Activated T-helper 9 cell treated with anti-CD3 and anti-CD28 coated beads, Interleukin-2, amount 50 U/mL, for 16 hours (primary cell): Measurements from ENCODE around the gene TSPOAP1.

Source experiments
- DNase-seq: peaks from one replicate; pipeline ENCODE4 v3.0.0-alpha.2; 2020; ENCODE audit warnings: low read depth

The TSPOAP1 gene

DNA sequence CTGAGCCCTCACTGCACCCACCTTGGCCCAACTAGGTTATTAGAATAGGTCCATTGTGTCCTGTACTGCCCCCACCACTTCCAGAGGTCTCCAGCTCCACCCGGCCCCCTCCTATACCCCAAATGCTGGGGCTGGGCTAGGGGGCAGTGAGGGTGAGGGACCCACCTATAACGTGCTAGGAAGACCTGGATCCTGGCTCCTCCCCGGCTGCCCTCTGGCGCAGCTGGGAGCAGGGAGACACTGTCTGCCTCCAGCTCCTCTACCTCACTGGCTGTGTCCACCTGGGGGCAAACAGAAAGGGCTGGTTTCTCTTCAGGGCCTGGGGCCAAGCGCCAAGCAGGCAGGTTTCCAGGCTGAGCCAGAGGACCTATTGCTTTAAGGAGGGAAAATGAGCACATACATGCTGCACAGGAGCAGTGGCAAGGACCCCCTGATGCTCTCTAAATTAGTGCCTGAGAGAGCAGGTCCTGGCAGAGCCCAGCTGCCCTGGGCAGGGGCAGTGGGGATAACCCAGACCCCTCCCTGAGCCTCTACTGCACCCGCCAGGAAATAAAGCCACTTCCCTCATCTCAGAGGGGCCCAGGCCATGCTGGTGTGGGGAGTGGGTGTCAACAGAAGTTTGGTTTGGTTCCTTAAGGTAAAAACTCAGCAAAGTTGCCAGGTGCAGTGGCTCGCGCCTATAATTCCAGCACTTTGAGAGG is 12.2 kb downstream of the TSPOAP1 start:
- DNase-seq: no peak

DNA sequence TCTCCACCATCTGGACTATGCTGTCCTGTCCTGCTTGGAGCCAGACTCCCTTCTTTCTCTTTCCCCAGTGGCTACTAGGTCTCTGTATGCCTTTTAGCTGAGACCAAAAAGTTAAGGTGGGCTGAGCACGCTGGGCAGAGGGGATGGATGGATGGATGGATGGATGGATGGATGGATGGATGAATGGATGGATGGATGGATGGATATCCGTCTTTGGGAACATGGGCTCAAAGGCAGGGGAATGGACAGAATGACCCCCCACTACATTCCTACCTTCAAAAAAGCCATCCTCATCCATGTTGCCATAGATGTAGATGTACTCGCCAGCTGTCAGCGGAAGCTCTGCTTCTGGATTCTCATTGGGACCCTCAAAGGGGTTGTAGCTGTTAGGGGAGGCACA is 12.8 kb downstream of the TSPOAP1 start:
- DNase-seq: no peak

GRCh38 chr17:58315281-58315711 is 13.3 kb downstream of the TSPOAP1 start:
- DNase-seq: no peak

GRCh38 chr17:58314706-58315015 is 13.9 kb downstream of the TSPOAP1 start:
- DNase-seq: no peak

DNA sequence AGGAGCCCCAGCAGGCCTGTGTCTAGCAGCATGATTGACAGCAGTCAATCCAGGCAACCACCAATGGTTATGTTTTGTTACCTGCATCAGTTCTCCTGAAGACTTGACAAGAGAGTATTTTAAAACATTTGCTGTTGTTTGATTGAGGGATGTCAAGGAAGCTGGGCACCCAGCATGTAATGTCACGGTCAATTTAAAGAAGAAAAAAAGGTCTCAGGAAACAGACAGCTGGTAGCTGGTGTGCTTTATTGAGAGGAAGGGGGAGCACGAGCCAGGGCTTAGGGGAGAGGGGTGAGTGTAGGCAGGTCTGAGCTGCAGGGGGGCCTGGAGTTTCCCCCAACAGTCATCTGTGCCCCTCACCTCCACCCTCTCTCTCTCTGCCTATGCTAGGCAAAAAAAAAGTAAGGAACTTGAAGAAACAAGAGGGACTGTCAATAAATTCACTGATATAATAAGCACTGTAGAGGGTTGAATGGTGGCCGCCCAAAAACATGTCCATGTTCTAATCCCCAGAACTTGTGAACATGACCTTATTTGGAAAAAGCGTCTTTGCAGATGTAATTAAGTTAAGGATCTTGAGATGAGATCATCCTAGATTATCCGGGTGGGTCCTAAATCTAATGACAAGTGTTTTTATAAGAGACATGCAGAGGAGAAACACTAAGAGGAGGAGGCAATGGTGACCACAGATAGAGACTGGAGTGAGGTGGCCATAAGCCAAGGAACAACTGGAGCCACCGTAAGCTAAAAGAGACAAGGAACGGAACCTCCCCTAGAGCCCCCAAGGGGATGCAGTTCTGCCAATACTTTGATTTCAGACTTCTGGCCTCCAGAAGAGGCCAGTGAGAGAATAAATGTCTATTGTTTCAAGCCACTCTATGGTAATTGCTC is 14.5 kb downstream of the TSPOAP1 start:
- no peak for DNase-seq

GRCh38 chr17:58312829-58313228 is 15.8 kb downstream of the TSPOAP1 start:
- DNase-seq: no peak

DNA sequence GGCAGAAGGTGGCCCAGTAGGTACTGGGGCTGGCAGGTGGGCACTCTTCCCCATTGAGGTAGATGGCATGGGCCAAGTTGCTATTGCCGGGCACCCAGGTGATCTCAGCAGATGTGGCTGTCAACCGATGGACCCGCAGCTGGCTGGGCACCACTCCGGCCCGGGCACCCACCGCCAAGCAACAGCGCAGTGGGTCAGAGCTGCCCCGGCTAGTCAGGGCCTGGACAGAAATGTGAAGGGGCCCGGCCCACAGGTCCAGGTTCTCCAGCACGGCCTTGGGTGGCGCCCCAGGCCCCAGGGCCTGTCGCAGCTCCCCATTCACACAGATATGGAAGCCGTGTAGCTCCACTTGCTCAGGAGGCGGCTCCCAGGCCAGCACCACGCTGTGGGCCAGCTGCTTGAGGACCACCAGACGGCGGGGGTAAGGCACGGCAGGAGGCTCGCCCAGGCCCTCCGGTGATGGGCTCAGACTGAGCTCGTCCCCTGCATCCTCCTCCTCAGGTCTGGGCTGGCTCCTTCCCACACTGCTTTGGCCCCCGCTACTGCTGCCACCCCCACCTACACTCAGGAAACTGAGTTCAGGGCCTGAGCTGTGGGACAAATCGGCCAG is 16.5 kb downstream of the TSPOAP1 start:
- DNase-seq: no peak

DNA sequence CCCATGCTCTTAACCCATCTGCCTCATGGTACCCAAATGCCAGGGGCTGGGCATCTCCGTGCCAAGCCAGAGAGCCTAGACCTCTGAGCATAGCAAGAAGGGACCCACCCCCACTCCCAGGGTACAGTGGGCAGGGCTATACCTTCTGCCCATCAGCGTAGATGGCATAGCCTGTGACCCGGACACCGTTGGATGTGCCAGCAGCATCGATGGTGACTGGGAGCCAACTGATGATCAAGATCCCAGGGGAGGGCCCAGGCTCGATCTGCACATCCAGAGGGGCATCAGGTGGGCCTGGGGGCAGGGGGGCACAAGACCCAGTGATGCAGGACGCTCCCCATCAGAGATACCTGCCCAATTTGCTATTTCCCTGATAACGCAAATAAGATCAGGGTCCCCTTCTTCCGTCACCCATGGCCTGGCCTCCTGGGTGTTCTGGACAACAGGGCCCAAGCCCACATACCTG is 17.1 kb downstream of the TSPOAP1 start:
- DNase-seq: no peak

DNA sequence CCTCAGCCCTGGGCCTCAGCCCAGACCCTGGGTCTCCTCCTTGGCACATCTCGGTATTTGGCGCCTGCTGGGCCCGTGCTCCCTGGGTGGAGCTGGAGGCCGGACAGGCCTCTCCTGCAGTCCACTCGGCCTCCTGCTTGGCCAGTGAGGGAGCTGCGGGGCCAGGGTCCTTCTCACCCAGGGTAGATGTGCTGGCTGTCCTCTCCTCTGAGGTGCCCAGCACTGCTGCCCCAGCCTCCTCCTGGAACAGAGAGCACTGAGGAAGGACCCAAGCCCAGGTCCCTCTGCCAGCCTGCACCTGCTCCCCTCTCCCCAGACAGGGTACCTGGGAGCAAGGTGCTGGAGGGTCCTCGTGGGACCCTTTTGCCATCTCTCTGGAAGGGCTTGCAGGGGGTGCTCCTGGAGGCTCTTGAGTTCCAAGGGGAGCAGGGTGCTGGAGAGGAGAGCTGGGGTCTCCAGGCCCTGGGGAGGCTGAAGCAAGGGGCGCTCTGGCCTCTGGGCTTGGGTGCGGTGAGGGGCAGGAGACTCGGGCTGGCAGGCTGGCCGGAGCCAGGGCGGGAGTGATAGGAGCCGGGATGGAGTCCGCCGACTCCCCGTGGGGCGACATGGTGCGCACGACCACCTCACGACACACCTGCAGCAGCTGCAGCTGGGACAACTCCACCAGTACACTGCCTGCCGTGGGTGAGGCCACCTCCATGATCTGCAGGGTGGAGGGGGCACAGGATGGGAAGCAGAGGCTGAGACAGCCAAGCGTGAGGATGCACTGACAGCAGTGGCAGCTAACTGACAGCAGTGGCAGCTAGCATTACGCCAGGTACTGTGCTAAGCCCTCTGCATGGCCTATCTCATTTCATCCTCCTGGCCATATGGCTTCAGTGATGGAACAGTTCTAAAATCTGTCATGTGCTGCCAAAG is 17.8 kb downstream of the TSPOAP1 start:
- no peak for DNase-seq

DNA sequence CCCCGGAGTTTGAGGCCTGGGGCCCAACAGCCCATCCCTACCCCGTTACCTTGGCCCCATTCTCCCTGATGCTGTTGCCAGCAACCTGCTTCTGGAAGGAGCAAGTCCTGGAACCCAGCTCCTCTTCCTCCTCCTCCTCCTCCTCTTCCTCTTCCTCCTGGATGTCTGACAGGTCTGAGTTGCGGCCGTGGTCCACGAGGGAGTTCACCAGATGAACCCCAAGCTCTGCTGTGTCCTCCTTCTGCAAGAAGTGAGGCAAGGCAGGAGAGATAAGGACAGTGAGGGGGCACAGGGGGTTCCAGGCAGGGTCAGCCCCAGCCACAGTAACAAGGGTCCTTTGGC is 18.7 kb downstream of the TSPOAP1 start:
- no peak for DNase-seq

DNA sequence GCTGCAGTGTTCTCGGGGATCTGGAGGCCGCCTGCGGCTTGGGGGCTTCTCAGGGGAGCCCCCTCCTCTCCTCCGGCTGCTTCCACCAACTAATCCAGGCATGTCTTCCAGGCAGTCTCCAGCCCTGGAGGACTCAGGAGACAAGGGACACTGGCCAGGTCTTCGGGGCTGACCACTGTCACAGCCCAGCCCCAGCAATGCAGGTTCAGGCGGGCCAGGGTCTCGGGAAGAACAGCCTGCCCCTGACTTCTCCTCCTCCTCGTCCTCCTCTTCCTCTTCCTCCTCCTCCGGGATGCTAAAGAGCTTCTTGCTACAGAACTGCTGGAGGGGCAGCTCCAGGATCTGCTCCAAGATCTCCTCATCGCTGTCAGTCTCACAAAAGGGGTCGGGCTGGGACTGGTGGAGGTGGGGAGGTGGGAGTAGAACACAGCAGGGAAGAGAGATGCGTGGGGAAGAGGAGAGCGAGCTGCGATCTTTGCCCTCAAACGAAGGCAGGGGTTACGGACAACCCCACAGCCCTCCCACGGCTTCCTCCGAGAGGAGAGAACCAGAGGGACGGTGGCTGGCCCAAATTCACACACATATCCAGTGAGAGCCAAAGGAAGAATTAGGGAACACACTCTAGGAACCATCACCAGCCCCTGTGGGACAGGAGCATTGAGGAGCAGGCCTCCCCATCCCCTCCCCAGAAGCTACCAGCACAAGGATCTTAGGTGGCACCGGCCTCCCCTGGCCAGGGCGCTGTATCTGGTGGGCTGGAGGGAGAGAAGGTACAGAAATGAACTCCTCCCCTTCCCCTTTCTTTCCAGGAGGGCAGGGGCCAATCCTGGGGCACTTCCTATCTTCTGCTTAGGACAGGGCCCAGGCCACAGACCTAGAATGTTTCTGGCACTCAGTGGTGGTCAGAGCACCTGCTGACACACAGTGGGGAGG is 19.3 kb downstream of the TSPOAP1 start:
- DNase-seq: no peak

GRCh38 chr17:58308173-58308984 is 20.2 kb downstream of the TSPOAP1 start:
- no peak for DNase-seq

DNA sequence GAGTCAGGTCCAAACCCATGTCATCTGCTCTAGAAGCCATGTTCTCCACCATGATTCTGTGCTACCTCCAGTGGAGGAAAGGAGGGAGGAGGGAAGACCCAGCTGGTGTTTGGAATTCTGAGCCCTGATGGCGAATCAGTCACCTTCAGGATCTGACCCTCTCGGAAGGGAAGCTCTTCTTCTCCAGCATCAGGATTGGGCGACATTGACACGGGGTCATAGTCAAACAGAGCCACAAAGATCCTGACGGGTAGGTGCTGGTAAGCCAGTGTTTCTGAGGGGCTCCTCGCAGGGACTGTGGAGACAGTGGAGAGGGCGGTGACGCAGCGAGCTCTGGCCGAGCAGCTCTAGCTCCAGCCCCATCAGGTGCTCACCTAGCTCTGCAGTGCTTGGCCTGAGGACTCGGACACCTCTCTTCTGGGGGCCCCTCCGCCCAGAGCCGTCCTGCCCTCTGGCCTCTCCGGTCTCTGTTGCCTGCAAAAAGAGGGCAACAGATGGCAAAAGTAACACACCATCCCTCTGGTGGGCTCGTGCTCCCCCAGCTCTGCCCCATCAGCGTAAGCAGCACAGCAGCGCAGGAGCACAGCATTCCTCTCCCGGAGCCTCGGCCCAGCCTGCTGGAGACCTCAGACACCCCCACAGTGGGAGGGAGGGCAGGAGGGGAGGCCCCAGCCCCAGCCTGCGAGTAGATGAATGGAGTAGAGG is 21.0 kb downstream of the TSPOAP1 start:
- DNase-seq: no peak

DNA sequence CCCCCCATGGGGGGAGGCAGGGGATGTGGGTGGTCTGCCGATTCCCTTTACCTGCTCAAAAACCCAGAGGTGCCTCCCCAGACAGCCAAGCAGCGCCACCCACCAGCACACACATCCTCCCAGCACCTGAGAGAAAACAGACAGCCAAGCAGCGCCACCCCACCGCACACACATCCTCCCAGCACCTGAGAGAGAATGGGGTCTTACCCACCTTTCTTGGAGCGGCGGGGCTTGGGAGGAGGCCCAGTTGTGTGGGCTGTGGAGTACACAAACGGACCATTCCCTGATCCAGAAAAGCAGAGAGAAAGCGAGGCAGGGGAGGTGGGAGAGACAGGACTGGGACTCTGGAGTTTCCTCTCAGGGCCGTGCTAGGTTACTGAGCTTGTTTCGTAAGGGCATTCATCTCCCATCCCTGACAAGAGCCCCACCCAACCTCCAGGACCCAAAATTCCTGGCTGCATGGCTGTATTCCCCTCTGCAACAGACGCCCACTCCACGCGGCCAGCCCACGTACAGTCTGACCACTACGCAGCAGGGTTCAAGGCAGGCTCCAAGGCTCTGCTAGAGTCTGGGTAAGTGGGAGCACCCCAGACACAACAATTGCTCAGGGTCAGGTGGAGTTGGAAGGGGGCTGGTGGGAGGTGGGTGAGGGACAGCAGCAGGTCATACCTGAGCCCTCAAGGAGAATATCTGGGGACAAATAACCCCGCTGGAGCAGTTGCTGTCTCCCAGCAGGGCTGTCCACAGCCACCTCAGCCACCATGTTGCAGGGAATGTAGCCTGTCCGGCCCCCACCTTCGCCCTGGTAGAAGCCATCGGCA is 22.3 kb downstream of the TSPOAP1 start:
- DNase-seq: no peak

DNA sequence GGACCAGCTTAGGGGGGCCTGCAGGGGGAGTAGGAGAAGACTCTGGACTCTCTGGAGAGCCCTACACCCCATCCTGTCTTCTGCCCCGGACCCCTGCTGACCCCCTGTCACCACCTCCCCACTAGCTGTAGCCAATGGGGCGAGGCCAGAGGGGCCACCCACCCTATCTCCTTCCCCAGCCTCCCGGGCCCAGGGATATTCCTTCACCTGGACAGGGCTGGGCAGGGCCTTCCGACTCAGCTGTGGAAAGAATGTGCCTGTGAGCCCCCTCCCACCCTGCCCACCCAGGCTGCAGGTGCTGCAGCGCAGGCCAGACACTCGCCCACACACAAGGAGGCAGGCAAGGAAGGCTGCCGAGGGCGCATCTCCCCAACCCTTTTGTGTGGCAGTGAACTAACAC is 23.0 kb downstream of the TSPOAP1 start:
- DNase-seq: no peak

- DNase-seq: no peak
These were observed 23.7 kb downstream of the TSPOAP1 start for GRCh38 chr17:58304750-58305486.

GRCh38 chr17:58303971-58304749 is 24.4 kb downstream of the TSPOAP1 start:
- peak; percentile 47 for DNase-seq
